Measurements from ENCODE around the gene PUS10. TPM values are rescaled to one million over a fixed set of nuclear protein-coding genes. Genes with fewer than 3 reads are reported as not detected.

PUS10 gene
- total RNA-seq, 2 donors from 2014 or later: 12.6 to 18.5 TPM

- DNase-seq (ENCODE audit: low spot score) (no peak), ATAC-seq (no peak)
- Mint-ChIP-seq H3K27ac (peak overlapping the region in 1 of 2 donors; percentile 32), H3K9me3 (no peaks in the 10 kb centered on the region), H3K4me1 (ENCODE audit: low read depth in 2 of 2) (peaks cover 24 to 25% of the 10 kb centered on the region in 2 donors), H3K27me3 (no peaks in the 10 kb centered on the region), H3K4me3 (no peak overlapping the region), H3K36me3 (no peaks in the 10 kb centered on the region)
Measured at GRCh38 chr2:60976256-60976850, 41.7 kb downstream of the PUS10 start.

GRCh38 chr2:60974652-60975051 lies 43.4 kb downstream of the PUS10 start:
- DNase-seq (ENCODE audit: low spot score): no peak
- Mint-ChIP-seq H3K27ac (no peak overlapping the region), H3K4me1 (ENCODE audit: low read depth in 2 of 2) (peaks cover 17 to 22% of the 10 kb centered on the region in 2 donors), H3K36me3 (no peaks in the 10 kb centered on the region), H3K9me3 (no peaks in the 10 kb centered on the region), H3K27me3 (no peaks in the 10 kb centered on the region), H3K4me3 (no peak overlapping the region)
- peak in 1 of 2 donors; percentile 16 for ATAC-seq

GRCh38 chr2:60973705-60974104 lies 44.4 kb downstream of the PUS10 start:
- no peak overlapping the region for H3K27ac Mint-ChIP-seq
- DNase-seq (ENCODE audit: low spot score): no peak
- no peak for ATAC-seq
- H3K36me3 Mint-ChIP-seq: no peaks in the 10 kb centered on the region
- H3K27me3 Mint-ChIP-seq: no peaks in the 10 kb centered on the region
- peaks cover 11 to 19% of the 10 kb centered on the region in 2 donors for H3K4me1 Mint-ChIP-seq (ENCODE audit: low read depth in 2 of 2)
- H3K4me3 Mint-ChIP-seq: no peak overlapping the region
- no peaks in the 10 kb centered on the region for H3K9me3 Mint-ChIP-seq

- Mint-ChIP-seq H3K9me3 (no peaks in the 10 kb centered on the region), H3K27me3 (no peaks in the 10 kb centered on the region), H3K36me3 (no peaks in the 10 kb centered on the region), H3K4me3 (no peak overlapping the region), H3K27ac (peak overlapping the region in 1 of 2 donors; percentile 37), H3K4me1 (ENCODE audit: low read depth in 2 of 2) (peaks cover 11 to 16% of the 10 kb centered on the region in 2 donors)
- no peak for DNase-seq (ENCODE audit: low spot score)
- ATAC-seq: no peak
Measured at GRCh38 chr2:60972889-60973656, 45.0 kb downstream of the PUS10 start.

- H3K27ac Mint-ChIP-seq: peak overlapping the region; percentile 62 to 93
- H3K4me1 Mint-ChIP-seq (ENCODE audit: low read depth in 2 of 2): peaks cover 27 to 30% of the 10 kb centered on the region in 2 donors
- H3K9me3 Mint-ChIP-seq: peaks cover 5% of the 10 kb centered on the region
- ATAC-seq (no peak), DNase-seq (ENCODE audit: low spot score) (no peak)
- H3K27me3 Mint-ChIP-seq: no peaks in the 10 kb centered on the region
- H3K4me3 Mint-ChIP-seq: peak overlapping the region; percentile 47
- peaks cover 5% of the 10 kb centered on the region for H3K36me3 Mint-ChIP-seq
Measured at GRCh38 chr2:60966507-60967405, 51.3 kb downstream of the PUS10 start.

- DNase-seq (ENCODE audit: low spot score) (no peak), ATAC-seq (no peak)
- Mint-ChIP-seq H3K9me3 (peaks cover 5% of the 10 kb centered on the region), H3K27ac (peak overlapping the region; percentile 62 to 93), H3K4me3 (peak overlapping the region; percentile 63), H3K36me3 (peaks cover 5% of the 10 kb centered on the region), H3K4me1 (ENCODE audit: low read depth in 2 of 2) (peaks cover 27% of the 10 kb centered on the region in 2 donors), H3K27me3 (no peaks in the 10 kb centered on the region)
Measured at GRCh38 chr2:60965499-60965785, 52.6 kb downstream of the PUS10 start.

GRCh38 chr2:60964651-60965498 lies 53.2 kb downstream of the PUS10 start:
- Mint-ChIP-seq H3K27ac (peak overlapping the region; percentile 62 to 93), H3K4me3 (peak overlapping the region; percentile 63), H3K36me3 (peaks cover 5% of the 10 kb centered on the region), H3K4me1 (ENCODE audit: low read depth in 2 of 2) (peaks cover 27% of the 10 kb centered on the region in 2 donors), H3K27me3 (no peaks in the 10 kb centered on the region), H3K9me3 (peaks cover 5% of the 10 kb centered on the region)
- ATAC-seq (peak in 1 of 2 donors; percentile 62), DNase-seq (ENCODE audit: low spot score) (no peak)

GRCh38 chr2:60963190-60963589 lies 54.9 kb downstream of the PUS10 start:
- Mint-ChIP-seq H3K4me1 (ENCODE audit: low read depth in 2 of 2) (peaks cover 29 to 31% of the 10 kb centered on the region in 2 donors), H3K4me3 (no peak overlapping the region), H3K9me3 (peaks cover 5% of the 10 kb centered on the region), H3K27ac (peak overlapping the region; percentile 26 to 93), H3K36me3 (peaks cover 9% of the 10 kb centered on the region), H3K27me3 (no peaks in the 10 kb centered on the region)
- DNase-seq (ENCODE audit: low spot score) (no peak), ATAC-seq (no peak)

GRCh38 chr2:60962528-60962927 lies 55.5 kb downstream of the PUS10 start:
- no peaks in the 10 kb centered on the region for H3K27me3 Mint-ChIP-seq
- DNase-seq (ENCODE audit: low spot score): no peak
- no peak overlapping the region for H3K4me3 Mint-ChIP-seq
- peaks cover 5% of the 10 kb centered on the region for H3K9me3 Mint-ChIP-seq
- no peak for ATAC-seq
- H3K36me3 Mint-ChIP-seq: peaks cover 9% of the 10 kb centered on the region
- peak overlapping the region in 1 of 2 donors; percentile 93 for H3K27ac Mint-ChIP-seq
- H3K4me1 Mint-ChIP-seq (ENCODE audit: low read depth in 2 of 2): peaks cover 31 to 37% of the 10 kb centered on the region in 2 donors

GRCh38 chr2:60961457-60961856 lies 56.6 kb downstream of the PUS10 start:
- no peak for ATAC-seq
- Mint-ChIP-seq H3K4me1 (ENCODE audit: low read depth in 2 of 2) (peaks cover 25 to 35% of the 10 kb centered on the region in 2 donors), H3K9me3 (peaks cover 5% of the 10 kb centered on the region), H3K27me3 (no peaks in the 10 kb centered on the region), H3K27ac (no peak overlapping the region), H3K36me3 (peaks cover 9% of the 10 kb centered on the region), H3K4me3 (no peak overlapping the region)
- no peak for DNase-seq (ENCODE audit: low spot score)

- DNase-seq (ENCODE audit: low spot score) (no peak), ATAC-seq (no peak)
- peaks cover 19 to 33% of the 10 kb centered on the region in 2 donors for H3K4me1 Mint-ChIP-seq (ENCODE audit: low read depth in 2 of 2)
- H3K4me3 Mint-ChIP-seq: no peak overlapping the region
- no peaks in the 10 kb centered on the region for H3K27me3 Mint-ChIP-seq
- H3K36me3 Mint-ChIP-seq: peaks cover 9% of the 10 kb centered on the region
- H3K9me3 Mint-ChIP-seq: peaks cover 5% of the 10 kb centered on the region
- no peak overlapping the region for H3K27ac Mint-ChIP-seq
Measured at GRCh38 chr2:60960706-60961105, 57.3 kb downstream of the PUS10 start.

- no peak for DNase-seq (ENCODE audit: low spot score)
- Mint-ChIP-seq H3K9me3 (peaks cover 5% of the 10 kb centered on the region), H3K27ac (no peak overlapping the region), H3K27me3 (no peaks in the 10 kb centered on the region), H3K4me1 (ENCODE audit: low read depth in 2 of 2) (peaks cover 10 to 33% of the 10 kb centered on the region in 2 donors), H3K4me3 (no peak overlapping the region), H3K36me3 (peaks cover 9% of the 10 kb centered on the region)
- no peak for ATAC-seq
Measured at GRCh38 chr2:60959501-60959900, 58.6 kb downstream of the PUS10 start.

- Mint-ChIP-seq H3K4me3 (no peak overlapping the region), H3K9me3 (no peaks in the 10 kb centered on the region), H3K27ac (no peak overlapping the region), H3K36me3 (peaks cover 7% of the 10 kb centered on the region), H3K4me1 (ENCODE audit: low read depth in 2 of 2) (peaks cover 9 to 32% of the 10 kb centered on the region in 2 donors), H3K27me3 (no peaks in the 10 kb centered on the region)
- DNase-seq (ENCODE audit: low spot score) (no peak), ATAC-seq (no peak)
Measured at GRCh38 chr2:60958800-60959199, 59.3 kb downstream of the PUS10 start.

All from natural killer cell treated with Interleukin-12 subunit alpha and Interleukin-12 subunit beta and Interleukin-15 and Interleukin-18, amount 100 ng/mL, for 72 hours (primary cell).